K562 (cell line): ENCODE measurements around the gene SPCS3. TPM values are rescaled to one million over a fixed set of nuclear protein-coding genes. Genes with fewer than 3 reads are reported as not detected.

ENCODE experiments used
- ARID2 ChIP-seq: fragments of 450-650 bp; IDR thresholded peaks from 2 replicates; pipeline ENCODE4 v1.6.1; 2017; ENCODE audit warnings: antibody characterized with exemption, mild to moderate bottlenecking
- BCOR ChIP-seq: fragments of 450-650 bp; IDR thresholded peaks from 2 replicates; pipeline ENCODE4 v1.6.1; 2016
- CREBBP ChIP-seq: IDR thresholded peaks from one replicate; pipeline ENCODE4 v1.6.1; 2012; ENCODE audit warnings: low read depth, mild to moderate bottlenecking, control low read depth, inconsistent platforms, low read length
- DACH1 ChIP-seq: fragments of 450-650 bp; IDR thresholded peaks from 2 replicates; pipeline ENCODE4 v1.6.1; 2018; ENCODE audit not compliant: partially characterized antibody
- LCOR ChIP-seq: sonication (generic); formaldehyde crosslinking; IDR thresholded peaks from 2 replicates; pipeline ENCODE4 v1.8.0; 2022; ENCODE audit warnings: mild to moderate bottlenecking, missing genetic modification reagents
- MCM3 ChIP-seq: fragments of 450-650 bp; IDR thresholded peaks from 2 replicates; pipeline ENCODE4 v1.6.1; 2016
- MTA3 ChIP-seq: fragments of 450-650 bp; formaldehyde crosslinking; IDR thresholded peaks from 2 replicates; pipeline ENCODE4 v1.6.1; 2017; ENCODE audit warnings: mild to moderate bottlenecking, borderline replicate concordance
- NCOA2 ChIP-seq, 2 experiments: fragments of 450-650 bp; IDR thresholded peaks; 2 replicates each; pipeline ENCODE4 v1.6.1; 2018; ENCODE audit warnings: mild to moderate bottlenecking in 2 of 2, moderate library complexity in 1 of 2; ENCODE audit not compliant: partially characterized antibody in 2 of 2
- POLR2A ChIP-seq: fragments of 450-650 bp; conservative IDR thresholded peaks from 2 replicates; pipeline ENCODE4 v1.6.1; 2016
- PTTG1 ChIP-seq: fragments of 450-650 bp; IDR thresholded peaks from 2 replicates; pipeline ENCODE4 v1.6.1; 2016; ENCODE audit warnings: low read depth, mild to moderate bottlenecking, missing genetic modification characterization, missing compliant biosample characterization
- SMARCE1 ChIP-seq: fragments of 450-650 bp; IDR thresholded peaks from 2 replicates; pipeline ENCODE4 v1.7.1; 2016; ENCODE audit warnings: mild to moderate bottlenecking
- TARDBP ChIP-seq: fragments of 450-650 bp; IDR thresholded peaks from 2 replicates; pipeline ENCODE4 v1.6.1; 2016
- ZFX ChIP-seq: sonication (generic); formaldehyde crosslinking; IDR thresholded peaks from 2 replicates; pipeline ENCODE4 v1.8.0; 2022; ENCODE audit warnings: mild to moderate bottlenecking, missing genetic modification reagents, moderate library complexity
- ZNF274 ChIP-seq: IDR thresholded peaks from 2 replicates; pipeline ENCODE4 v1.6.1; 2011; ENCODE audit warnings: low read depth, mild to moderate bottlenecking, low read length, moderate library complexity, borderline replicate concordance
- ZNF583 ChIP-seq: fragments of 250-450 bp; sonication (Bioruptor Pico); IDR thresholded peaks from 2 replicates; pipeline ENCODE4 v1.4.0; 2020
- polyA plus RNA-seq, 8 experiments: library from polyadenylated mRNA; depleted of rRNA in 4 of 8; stranded (reverse) in 5 of 8; unstranded in 3 of 8; fragments of >200 nt; fragmentation: Nextera tagmentation in 2 of 8; fragmentation: Illumina TruSeq in 1 of 8; extraction: Ambion mirVana in 2 of 8; extraction: Trizol in 1 of 8; gene quantifications; 2 replicates each; pipeline versions ENCODE4 v1.2.1 to v1.2.3, GENCODE V29; 2011 to 2014; ENCODE audit warnings: inconsistent platforms in 1 of 8, missing spikeins in 1 of 8
- total RNA-seq, 7 experiments: library from RNA; depleted of rRNA in 6 of 7; stranded (reverse); fragments of >200 nt in 6 of 7; fragmentation: Illumina TruSeq in 2 of 7; extraction: Trizol in 2 of 7; gene quantifications; 2 replicates each; pipeline versions ENCODE4 v1.2.1 to v1.2.3, GENCODE V29; 2011 to 2021; ENCODE audit warnings: low replicate concordance in 1 of 7

The SPCS3 gene
- total and polyA plus RNA-seq, 9 of the 15 experiments (the other 6 are each of a cell fraction or from before 2014, with no cell fraction given): 64.6 to 196 (median 85.4) TPM

DNA sequence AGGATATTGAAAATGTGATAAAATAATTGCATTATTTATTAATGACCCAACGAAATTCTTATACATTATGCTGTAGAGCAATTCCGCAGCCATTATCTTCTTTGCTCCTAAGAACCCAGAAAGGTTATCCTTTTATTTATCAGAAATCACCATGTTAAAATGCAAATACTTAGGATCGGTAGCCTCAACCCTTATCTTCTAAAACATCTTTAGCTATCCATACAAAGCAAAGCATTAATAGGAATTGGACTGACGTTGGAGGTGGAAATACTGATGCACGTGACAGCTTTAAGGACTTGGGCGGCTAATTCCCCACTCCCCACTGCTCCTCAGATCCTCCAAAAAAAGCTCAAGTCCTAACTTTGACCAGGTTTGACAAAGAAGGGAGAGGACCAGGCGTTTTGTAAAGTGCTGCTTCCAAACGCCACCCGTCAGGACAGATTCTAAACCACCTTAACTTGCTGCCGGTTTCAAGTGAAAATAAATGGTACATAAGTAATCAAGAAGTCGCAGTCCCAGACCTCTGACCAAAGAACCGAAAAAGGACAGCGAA lies 539 bp upstream of the SPCS3 start (continued):
- TF ChIP-seq CREBBP: no peak
- no peak for TF ChIP-seq PTTG1 (tag)
- no peak for TF ChIP-seq ZNF274
- no peak for TF ChIP-seq ZNF583 (CRISPR knock-in tag)
- TF ChIP-seq BCOR: no peak
- TF ChIP-seq MCM3: no peak
- no peak for TF ChIP-seq TARDBP
- no peak for TF ChIP-seq MTA3
- peak; percentile 70; the same call in 1 of the 2 replicates for TF ChIP-seq POLR2A
- no peak for TF ChIP-seq ARID2
- TF ChIP-seq NCOA2 (IDR thresholded peaks at IDR 0.05; ENCODE audit: partially characterized antibody in 2 of 2): no peak
- TF ChIP-seq DACH1: peak; percentile 52
- TF ChIP-seq SMARCE1: peak; percentile 41; the same call in 1 of the 2 replicates
- no peak for TF ChIP-seq ZFX (CRISPR knock-in tag)
- TF ChIP-seq LCOR (CRISPR knock-in tag): peak; percentile 53
